Measurements from ENCODE around the gene VSNL1. TPM values are rescaled to one million over a fixed set of nuclear protein-coding genes. Genes with fewer than 3 reads are reported as not detected.

Gene VSNL1
- total and polyA plus RNA-seq, 10 of the 15 experiments (the other 5 are each of a cell fraction or from before 2014, with no cell fraction given): 0.04 to 0.30 (median 0.12) TPM; not detected in 4

GRCh38 chr2:17615147-17615546, 74.7 kb downstream of the VSNL1 start:
- no peaks in the 10 kb centered on the region for H3K9me3 ChIP-seq (replicated peaks; ENCODE audit: control insufficient read depth, insufficient read depth, low read length)
- no TSS peak for BruUV-seq (replicated peaks)

GRCh38 chr2:17615728-17616351, 75.3 kb downstream of the VSNL1 start:
- ChIA-PET POLR2A (no interaction called here), CTCF (interaction anchor here (1.0 to 2.5 kb wide), 3 partner anchors 8 to 55 kb away, joined by 3 to 7 read pairs (median 7); no protein-coding TSS in a partner anchor), SMC1A (ENCODE audit: uncharacterized antibody, unreplicated experiment) (interaction anchor here (0.6 to 2.2 kb wide), 4 partner anchors 11 to 86 kb away, joined by 3 to 7 read pairs (median 4); no protein-coding TSS in a partner anchor), RAD21 (ENCODE audit: unreplicated experiment) (interaction anchor here (2.2 kb wide), 1 partner anchor 55 kb away, joined by 9 read pairs; no protein-coding TSS in a partner anchor)
- in situ Hi-C loops (cut with MboI): no loop called here
- Histone ChIP-seq H4K20me1 (ENCODE audit: control insufficient read depth, insufficient read depth) (no peaks in the 10 kb centered on the region), H2AFZ (ENCODE audit: control insufficient read depth, low read depth, low read length) (no peak overlapping the region), H3K9ac (ENCODE audit: control insufficient read depth, insufficient read depth, low read length) (no peak overlapping the region), H3K4me2 (ENCODE audit: control insufficient read depth, insufficient read depth) (no peak overlapping the region), H3K79me2 (ENCODE audit: control insufficient read depth, insufficient read depth, low read length) (no peaks in the 10 kb centered on the region), H3K27me3 (replicated peaks in 1 of 2; ENCODE audit: control insufficient read depth in 2 of 2, insufficient read depth in 2 of 2, low read length in 1 of 2) (no peaks in the 10 kb centered on the region; a peak in 1 of 4 replicates), H3K4me1 (ENCODE audit: control insufficient read depth, insufficient read depth, low read length) (no peaks in the 10 kb centered on the region), H3K27ac (ENCODE audit: control insufficient read depth, insufficient read depth) (no peak overlapping the region), H3K4me3 (no peak overlapping the region), H3K36me3 (ENCODE audit: control insufficient read depth in 2 of 2, insufficient read depth in 2 of 2, low read length in 1 of 2) (no peaks in the 10 kb centered on the region), H3K9me3 (replicated peaks; ENCODE audit: control insufficient read depth, insufficient read depth, low read length) (no peaks in the 10 kb centered on the region)
- DNase-seq (ENCODE audit: low read depth, low spot score) (no peak), ATAC-seq (no peak; the same call in 2 of the 3 replicates), FAIRE-seq (no peak)
- WGBS (ENCODE audit: insufficient coverage, insufficient replicate concordance, low lambda C conversion rate, missing lambda C conversion rate): 53% methylated on average over 1 of the region's 1 CpG
- no TSS peak for BruUV-seq (replicated peaks)
- intact Hi-C loops (cut with micrococcal nuclease; ENCODE audit: unreplicated experiment): no loop called here
- TF ChIP-seq TAF1 (IDR thresholded peaks at IDR 0.05; ENCODE audit: borderline replicate concordance, low read depth, low read length): no peak
- TF ChIP-seq USF1 (IDR thresholded peaks at IDR 0.05; ENCODE audit: borderline replicate concordance, extremely low read length, insufficient read depth, low read depth, low read length): no peak
- no peak for TF ChIP-seq YBX1 (IDR thresholded peaks at IDR 0.05)
- no peak for TF ChIP-seq HDAC6 (IDR thresholded peaks at IDR 0.05; ENCODE audit: unreplicated experiment)
- no peak for TF ChIP-seq PAX8 (IDR thresholded peaks at IDR 0.05)
- no peak for TF ChIP-seq HSF1 (IDR thresholded peaks at IDR 0.05; ENCODE audit: low read depth, low read length)
- TF ChIP-seq ZBED1 (IDR thresholded peaks at IDR 0.05; ENCODE audit: borderline replicate concordance): no peak
- no peak for TF ChIP-seq SP1 (IDR thresholded peaks at IDR 0.05; ENCODE audit: low read depth, low read length)
- no peak for TF ChIP-seq TARDBP (IDR thresholded peaks at IDR 0.05; ENCODE audit: borderline replicate concordance)
- no peak for TF ChIP-seq CHD4 (IDR thresholded peaks at IDR 0.05)
- no peak for TF ChIP-seq POLR2AphosphoS2 (IDR thresholded peaks at IDR 0.05; ENCODE audit: low read depth, low read length)
- TF ChIP-seq IRF3 (IDR thresholded peaks at IDR 0.05): no peak
- no peak for TF ChIP-seq RUNX3 (IDR thresholded peaks at IDR 0.05; ENCODE audit: low read length)

More at GRCh38 chr2:17615147-17615546, 74.7 kb downstream of the VSNL1 start:
- ATAC-seq (no peak), FAIRE-seq (no peak), DNase-seq (ENCODE audit: low read depth, low spot score) (no peak)
- RAD21 ChIA-PET (ENCODE audit: unreplicated experiment): no interaction called here
- SMC1A ChIA-PET (ENCODE audit: uncharacterized antibody, unreplicated experiment): interaction anchor here (2.2 kb wide), 1 partner anchor 13 kb away, joined by 7 read pairs; no protein-coding TSS in a partner anchor
- Histone ChIP-seq H3K27ac (ENCODE audit: control insufficient read depth, insufficient read depth) (no peak overlapping the region), H3K36me3 (ENCODE audit: control insufficient read depth in 2 of 2, insufficient read depth in 2 of 2, low read length in 1 of 2) (no peaks in the 10 kb centered on the region), H3K4me1 (ENCODE audit: control insufficient read depth, insufficient read depth, low read length) (no peaks in the 10 kb centered on the region), H3K4me3 (no peak overlapping the region), H4K20me1 (ENCODE audit: control insufficient read depth, insufficient read depth) (no peaks in the 10 kb centered on the region), H2AFZ (ENCODE audit: control insufficient read depth, low read depth, low read length) (no peak overlapping the region), H3K79me2 (ENCODE audit: control insufficient read depth, insufficient read depth, low read length) (no peaks in the 10 kb centered on the region), H3K9ac (ENCODE audit: control insufficient read depth, insufficient read depth, low read length) (no peak overlapping the region), H3K27me3 (replicated peaks in 1 of 2; ENCODE audit: control insufficient read depth in 2 of 2, insufficient read depth in 2 of 2, low read length in 1 of 2) (no peaks in the 10 kb centered on the region; a peak in 1 of 4 replicates), H3K4me2 (ENCODE audit: control insufficient read depth, insufficient read depth) (no peak overlapping the region)
- TF ChIP-seq RBBP5 (conservative IDR thresholded peaks at IDR 0.05): no peak
- TF ChIP-seq HDAC2 (IDR thresholded peaks at IDR 0.05): no peak
- no peak for TF ChIP-seq CREM (IDR thresholded peaks at IDR 0.05; ENCODE audit: low read depth)
- in situ Hi-C loops (cut with MboI) (no loop called here), intact Hi-C loops (cut with micrococcal nuclease; ENCODE audit: unreplicated experiment) (no loop called here)
- CTCF ChIA-PET: interaction anchor here (2.5 kb wide), 1 partner anchor 31 kb away, joined by 7 read pairs; no protein-coding TSS in a partner anchor
- 76% methylated on average over 1 of the region's 1 CpG for WGBS (ENCODE audit: insufficient coverage, insufficient replicate concordance, low lambda C conversion rate, missing lambda C conversion rate)
- POLR2A ChIA-PET: no interaction called here

Measured in GM12878 (cell line).